C4-2B (cell line): ENCODE data around the gene ST7.

Experiments
- H3K27ac ChIP-seq: fragments of 450-650 bp; 2 replicates; pipeline ENCODE4 v1.5.1; 2017
- CTCF ChIP-seq: fragments of 450-650 bp; conservative IDR thresholded peaks from 2 replicates; pipeline ENCODE4 v1.5.1; 2017; ENCODE audit warnings: mild to moderate bottlenecking
- ZFX ChIP-seq: fragments of 450-650 bp; IDR thresholded peaks from 2 replicates; pipeline ENCODE4 v1.6.1; 2017

The ST7 gene

DNA sequence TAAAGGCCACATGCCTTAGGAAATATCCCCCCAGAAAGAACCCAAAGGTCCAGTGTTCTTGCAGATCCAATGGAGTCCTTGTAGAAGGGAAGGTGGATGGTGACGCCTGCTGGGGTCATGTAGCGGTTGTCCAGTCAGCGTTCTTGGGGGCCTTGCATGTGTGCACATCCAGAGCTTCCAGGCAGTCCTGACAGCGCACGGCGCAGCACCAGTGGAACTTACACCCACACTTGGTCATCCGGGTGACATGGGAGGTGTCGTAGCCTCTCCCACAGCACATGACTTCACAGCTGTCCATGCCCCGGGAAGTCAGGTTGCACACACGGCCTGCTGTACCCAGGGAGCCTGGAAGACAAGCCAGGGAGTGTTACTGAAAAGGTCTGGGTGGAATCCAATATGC is 324.7 kb downstream of the ST7 start:
- no peak overlapping the region for H3K27ac ChIP-seq
- TF ChIP-seq ZFX, result no peak
- no peak for TF ChIP-seq CTCF

DNA sequence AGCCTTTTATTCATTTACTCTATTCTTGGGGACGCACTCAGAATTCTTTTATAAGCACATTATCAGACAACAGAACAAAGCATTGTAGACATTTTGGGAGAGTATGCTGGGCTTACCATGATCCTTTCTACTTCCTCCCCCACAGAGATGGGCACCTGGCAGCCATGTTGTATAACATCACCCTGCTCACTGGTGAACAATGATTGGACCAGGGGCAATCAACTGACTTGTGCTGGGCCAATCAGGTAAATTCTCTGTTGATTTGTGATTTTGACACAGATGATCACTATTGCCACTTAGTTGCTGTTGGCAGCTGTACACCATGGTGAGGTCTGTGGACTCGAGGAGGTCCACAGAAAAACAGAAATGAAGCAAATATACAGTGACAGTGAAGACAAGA is 325.9 kb downstream of the ST7 start:
- TF ChIP-seq ZFX (no peak), CTCF (no peak)
- no peak overlapping the region for H3K27ac ChIP-seq
